ENCODE measurements around the gene MKI67. TPM values are rescaled to one million over a fixed set of nuclear protein-coding genes. Genes with fewer than 3 reads are reported as not detected.

MKI67 gene
- total and polyA plus RNA-seq, 2 donors (not counting 3 experiments of a cell fraction or from before 2014, with no cell fraction given), result 16.2 to 125 TPM

- TF ChIP-seq POLR2AphosphoS5 (IDR thresholded peaks at IDR 0.05; ENCODE audit: insufficient read depth, low read depth, low read length) (no peak), EZH2 (IDR thresholded peaks at IDR 0.05; ENCODE audit: borderline replicate concordance, low read depth, low read length, severe bottlenecking) (no peak), CTCF (IDR thresholded peaks at IDR 0.05; ENCODE audit: extremely low read depth in 1 of 2, insufficient read depth in 1 of 2, low read depth in 1 of 2, low read length in 2 of 2) (no peak), FOS (IDR thresholded peaks at IDR 0.05; ENCODE audit: borderline replicate concordance, insufficient read depth, low read length) (no peak), POLR2A (IDR thresholded peaks at IDR 0.05; ENCODE audit: low read depth, low read length) (no peak), MAX (IDR thresholded peaks at IDR 0.05; ENCODE audit: insufficient read depth, insufficient read length) (no peak), MYC (IDR thresholded peaks at IDR 0.05; ENCODE audit: low read depth, low read length) (no peak), GATA2 (IDR thresholded peaks at IDR 0.05; ENCODE audit: insufficient read depth, insufficient read length, low read depth, low read length) (no peak), JUN (IDR thresholded peaks at IDR 0.05; ENCODE audit: borderline replicate concordance, insufficient read depth, insufficient read length, low read depth) (no peak)
- Histone ChIP-seq H3K36me3 (ENCODE audit: control insufficient read depth in 2 of 2, extremely low read depth in 1 of 2, insufficient read depth in 2 of 2, low read length in 2 of 2) (no peaks in the 10 kb centered on the region), H3K4me1 (ENCODE audit: control insufficient read depth, extremely low read depth, insufficient read depth, low read length) (no peaks in the 10 kb centered on the region), H3K9me1 (replicated peaks; ENCODE audit: control insufficient read depth, extremely low read depth, insufficient read depth, low read length) (no peaks in the 10 kb centered on the region), H2AFZ (ENCODE audit: low read depth, low read length) (no peak overlapping the region), H3K9ac (replicated peaks; ENCODE audit: extremely low read depth, insufficient read depth, low read length) (no peak overlapping the region), H3K79me2 (ENCODE audit: control insufficient read depth, insufficient read depth, low read length) (no peaks in the 10 kb centered on the region), H3K27me3 (ENCODE audit: control insufficient read depth in 2 of 2, insufficient read depth in 2 of 2, low read length in 2 of 2) (peaks cover 11 to 12% of the 10 kb centered on the region in 2 experiments), H4K20me1 (replicated peaks; ENCODE audit: control insufficient read depth, extremely low read depth, insufficient read depth, low read length) (no peaks in the 10 kb centered on the region), H3K4me2 (ENCODE audit: insufficient read depth, low read length) (no peak overlapping the region), H3K9me3 (replicated peaks; ENCODE audit: control insufficient read depth, insufficient read depth, low read length) (no peaks in the 10 kb centered on the region), H3K4me3 (replicated peaks in 1 of 3; ENCODE audit: insufficient read depth in 1 of 3, low read depth in 1 of 3, low read length in 3 of 3) (no peak overlapping the region), H3K27ac (ENCODE audit: insufficient read depth, low read depth, low read length) (no peak overlapping the region)
- no peak for FAIRE-seq
- intact Hi-C loops (cut with micrococcal nuclease) (no loop called here), dilution Hi-C loops (cut with MboI; ENCODE audit: extremely low pct_ligation_motif_present, low sequenced_read_pairs) (no loop called here)
- POLR2A ChIA-PET, result no interaction called here
- no peak for DNase-seq (ENCODE audit: low read depth, low spot score)
- CTCF ChIA-PET, result interaction anchor here (1.5 to 1.7 kb wide), 2 partner anchors 21 to 79 kb away, joined by 3 read pairs; no protein-coding TSS in a partner anchor
- BruUV-seq (replicated peaks), result no TSS peak
Measured at GRCh38 chr10:128156999-128157755, 31.0 kb upstream of the MKI67 start.
